Nucleus accumbens (tissue), 56 donors: ENCODE data around the gene MOSMO.
A peak's percentile ranks its signal among the peaks of the same experiment; 100 is the strongest.
"Not testable (repeated sequence)": the region's sequence is repeated elsewhere in the genome, so short reads cannot be mapped to it uniquely, and the experiment has no call there.

Experiments used
- DNase-seq, 56 donors: peaks; one replicate each; lab custom pipeline; 2025; lab: John Stamatoyannopoulos, UW

MOSMO gene

DNA sequence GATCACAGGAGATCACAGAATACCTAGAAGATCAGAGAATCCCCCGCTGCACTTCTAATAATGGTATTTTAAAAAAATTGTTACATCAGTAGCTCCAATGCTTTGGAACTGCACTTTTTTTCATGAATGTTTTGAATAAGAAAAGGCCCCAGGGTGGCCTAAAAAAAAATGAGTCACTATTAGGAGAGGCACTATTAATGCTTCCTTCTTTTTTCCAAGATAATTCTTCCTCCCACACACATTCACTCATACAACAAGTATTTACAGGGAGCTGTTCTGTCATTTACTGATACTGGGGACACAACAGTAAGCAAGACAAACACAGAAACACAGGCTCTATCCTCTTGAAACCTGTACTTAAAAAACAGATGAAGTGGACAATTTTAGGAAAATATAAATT lies 6.3 kb upstream of the MOSMO start:
- no peak for DNase-seq

DNA sequence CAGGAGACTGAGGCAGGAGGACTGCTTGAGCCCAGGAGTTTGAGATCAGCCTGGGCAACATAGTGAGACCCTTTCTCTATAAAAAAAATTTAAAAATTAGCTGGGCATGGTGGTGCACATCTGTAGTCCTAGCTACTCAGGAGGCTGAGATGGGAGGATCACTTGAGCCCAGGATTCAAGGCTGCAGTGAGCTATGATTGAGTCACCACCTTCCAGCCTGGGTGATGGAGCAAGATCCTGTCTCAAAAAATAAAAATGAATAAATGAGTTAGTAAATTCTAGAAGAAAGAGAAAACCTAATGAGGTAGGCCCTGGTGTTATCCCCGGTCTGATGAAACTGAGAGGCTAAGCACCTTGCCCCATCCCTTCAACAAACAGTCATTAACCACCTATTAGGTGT lies 5.9 kb upstream of the MOSMO start:
- DNase-seq: not testable (repeated sequence)

DNA sequence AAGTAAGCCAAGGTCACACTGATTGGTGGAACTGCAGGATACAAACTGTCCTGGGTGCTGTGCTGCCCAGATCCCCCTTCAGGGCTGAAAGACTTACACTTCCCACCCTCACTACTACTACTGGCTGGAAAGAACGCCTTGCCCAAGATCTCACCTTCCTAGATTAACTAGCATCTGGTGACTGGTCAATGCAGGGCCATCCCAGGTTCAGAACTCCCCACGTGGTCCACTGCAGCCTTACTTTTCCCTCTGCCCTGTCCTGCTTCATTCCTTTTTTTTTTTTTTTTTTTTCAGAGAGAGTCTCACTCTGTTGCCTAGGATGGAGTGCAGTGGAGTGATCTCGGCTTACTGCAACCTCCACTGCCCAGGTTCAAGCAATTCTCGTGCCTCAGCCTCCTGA lies 4.7 kb upstream of the MOSMO start:
- DNase-seq: no peak

DNA sequence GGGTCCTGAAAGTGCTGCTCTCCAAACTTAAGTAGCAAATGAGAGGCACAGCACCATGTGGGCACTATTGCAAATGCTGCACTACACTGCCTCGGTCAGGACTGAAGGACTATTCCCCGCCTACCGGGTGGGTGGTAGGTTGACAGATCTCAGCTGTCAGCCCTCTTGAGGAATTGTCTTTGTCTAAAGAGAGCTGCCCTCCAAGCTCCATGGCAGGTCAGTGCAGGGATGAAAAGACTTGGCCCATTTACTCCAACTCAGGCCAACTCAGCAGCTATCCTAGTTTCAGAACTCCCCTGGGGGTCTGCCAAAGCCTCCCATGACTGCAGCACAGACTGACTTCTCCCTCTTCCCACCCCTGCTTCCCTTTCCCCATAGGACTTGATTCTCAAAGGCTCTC lies 3.6 kb upstream of the MOSMO start:
- peak in 14 of 56 donors; percentile 4 to 39 (median 12) for DNase-seq

DNA sequence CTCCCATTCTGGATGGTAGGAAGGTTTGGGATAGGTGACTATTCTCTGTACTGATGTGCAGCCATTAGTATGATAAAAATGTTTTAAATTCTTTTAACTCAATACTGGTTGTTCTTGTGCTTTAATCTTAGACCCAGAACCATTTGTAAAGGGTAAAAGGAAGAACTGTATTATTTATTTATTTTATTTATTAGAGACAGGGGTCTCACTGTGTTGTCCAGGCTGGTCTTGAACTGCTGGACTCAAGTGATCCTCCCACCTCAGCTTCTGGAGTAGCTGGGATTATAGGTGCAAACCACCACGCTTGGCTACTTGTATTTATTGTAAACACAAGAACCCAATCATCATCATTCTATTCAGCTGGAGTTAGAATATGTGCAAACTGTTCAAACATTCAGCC lies 2.2 kb upstream of the MOSMO start:
- no peak for DNase-seq

DNA sequence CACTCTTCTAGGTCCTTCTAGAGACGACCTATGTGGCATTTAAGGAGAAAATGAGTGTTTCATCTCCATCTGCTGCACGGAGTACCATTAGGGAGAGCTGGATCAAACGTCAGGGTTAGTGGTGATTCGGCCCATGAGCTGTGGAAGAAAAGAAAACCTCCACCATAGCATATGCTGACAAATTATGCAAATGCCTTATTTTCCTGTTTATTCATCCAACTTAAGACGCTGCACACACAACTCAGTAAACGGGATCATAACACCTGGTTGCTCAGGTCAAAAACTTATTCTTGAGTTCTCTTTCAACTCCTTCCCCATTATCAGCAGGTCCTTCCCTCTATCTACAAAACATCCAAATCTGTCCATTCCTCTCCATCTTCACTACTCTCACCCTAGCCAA lies 1.3 kb upstream of the MOSMO start:
- no peak for DNase-seq

DNA sequence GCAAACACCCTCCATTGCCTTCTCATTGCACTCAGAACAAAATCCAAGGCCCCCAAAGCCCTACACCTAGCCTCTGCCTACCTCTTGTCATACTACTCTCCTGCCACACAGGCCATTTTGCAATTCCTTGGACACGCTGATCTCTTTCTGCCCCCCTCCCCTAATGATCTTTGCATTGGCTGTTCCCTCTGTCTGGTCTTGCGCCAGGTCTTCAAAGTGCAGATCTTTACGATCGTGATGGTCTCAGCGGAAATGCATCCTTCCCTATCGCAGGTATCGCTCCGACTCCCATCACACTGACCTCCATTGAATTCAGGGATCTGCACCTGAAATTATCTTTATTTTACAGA lies 777 bp upstream of the MOSMO start:
- peak in 3 of 56 donors; percentile 34 to 51 (median 45) for DNase-seq

DNA sequence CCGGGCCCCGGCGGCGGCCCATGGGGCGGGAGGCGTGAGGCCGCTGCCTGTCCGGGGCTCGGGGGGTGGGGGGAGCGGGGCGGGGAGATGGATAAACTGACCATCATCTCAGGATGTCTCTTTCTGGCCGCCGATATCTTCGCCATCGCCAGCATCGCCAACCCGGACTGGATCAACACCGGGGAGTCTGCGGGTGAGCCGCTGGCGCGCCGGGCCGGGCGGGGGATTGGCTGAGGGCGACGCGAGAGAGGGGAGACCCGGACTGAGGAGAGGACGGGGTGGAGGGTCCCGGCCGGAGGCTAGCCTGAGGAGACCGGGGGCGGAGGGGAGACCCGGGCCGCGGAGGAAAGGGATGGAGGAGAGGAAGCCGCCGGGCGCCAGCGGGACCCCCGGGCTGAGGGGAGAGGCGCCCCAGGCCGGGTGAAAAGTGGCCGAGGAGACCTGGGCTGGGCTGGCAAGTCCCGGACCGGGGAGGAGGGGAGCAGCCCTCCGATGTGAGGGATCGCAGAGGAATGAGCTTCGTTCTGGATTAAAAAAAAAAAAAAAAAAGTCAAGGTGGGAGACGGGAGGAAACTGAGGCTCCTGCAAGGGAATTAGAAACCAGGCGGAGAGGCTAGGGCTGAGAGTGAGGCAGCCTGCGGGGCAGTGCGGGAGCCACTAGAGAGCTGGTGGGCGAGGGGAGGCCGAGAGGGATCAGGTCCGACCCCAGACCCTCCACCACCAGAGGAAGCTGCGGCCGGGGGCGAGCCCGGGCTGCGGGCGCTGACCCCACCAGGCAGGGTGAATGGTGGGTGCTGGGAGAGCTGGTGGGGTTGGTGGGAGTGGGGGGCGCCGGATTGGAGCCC lies 526 bp downstream of the MOSMO start:
- DNase-seq: peak in 22 of 56 donors; percentile 9 to 68 (median 38)

DNA sequence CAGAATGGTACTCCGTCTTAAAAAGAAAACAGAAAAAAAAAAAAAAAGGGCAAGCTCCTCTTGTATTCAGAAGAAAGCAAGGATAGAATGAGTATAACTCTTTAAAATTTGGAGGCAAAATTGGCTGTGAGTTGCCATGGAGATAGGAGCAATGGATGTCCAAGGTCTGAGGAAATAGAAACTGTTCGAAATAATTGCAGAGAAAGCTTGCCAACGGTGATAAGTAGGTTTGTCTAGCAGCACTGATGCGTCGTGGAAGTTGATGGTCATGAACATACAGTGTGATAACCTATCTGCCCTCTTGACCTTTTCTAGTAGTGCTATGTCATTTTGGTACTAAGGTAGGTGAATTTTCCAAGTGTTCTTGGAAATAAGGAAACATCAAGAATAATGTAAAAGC lies 3.0 kb downstream of the MOSMO start:
- DNase-seq: no peak

DNA sequence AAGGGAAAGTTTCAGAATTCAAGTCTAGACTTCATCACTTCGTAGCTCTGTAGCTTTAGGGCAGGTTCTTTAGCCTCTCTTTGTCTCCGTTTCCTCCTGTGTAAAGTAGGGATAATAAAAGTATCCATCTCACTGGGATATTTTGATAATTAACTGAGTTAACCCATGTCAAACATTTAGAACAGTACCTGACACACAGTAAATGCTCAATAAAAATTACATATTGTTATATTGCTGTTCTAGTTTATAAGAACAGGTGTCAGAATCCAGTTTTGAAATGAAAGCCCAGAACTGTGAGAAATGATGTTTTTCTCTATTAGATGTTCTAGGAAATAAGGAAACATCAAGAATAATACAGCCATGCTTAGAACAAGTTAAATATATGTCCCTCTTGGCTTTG lies 4.3 kb downstream of the MOSMO start:
- no peak for DNase-seq

DNA sequence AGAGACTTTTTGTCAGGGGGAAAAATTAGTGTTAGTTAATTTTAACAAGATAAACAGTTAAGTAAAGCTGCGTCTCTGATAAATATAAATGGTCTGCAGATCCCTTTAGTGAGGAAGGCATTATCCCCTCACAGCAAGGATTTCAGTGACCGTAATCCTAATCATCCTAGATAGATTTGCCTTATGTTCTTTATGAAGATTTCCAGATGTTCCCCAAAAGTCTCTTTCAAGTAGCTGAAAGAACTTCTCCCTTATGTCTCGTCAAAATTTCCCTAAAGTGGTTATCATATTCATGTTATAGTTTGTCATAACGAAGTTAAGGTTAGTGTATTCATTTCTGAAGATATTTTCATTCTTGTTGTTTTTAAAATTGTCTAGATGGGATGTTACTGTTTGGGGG lies 5.6 kb downstream of the MOSMO start:
- no peak for DNase-seq

DNA sequence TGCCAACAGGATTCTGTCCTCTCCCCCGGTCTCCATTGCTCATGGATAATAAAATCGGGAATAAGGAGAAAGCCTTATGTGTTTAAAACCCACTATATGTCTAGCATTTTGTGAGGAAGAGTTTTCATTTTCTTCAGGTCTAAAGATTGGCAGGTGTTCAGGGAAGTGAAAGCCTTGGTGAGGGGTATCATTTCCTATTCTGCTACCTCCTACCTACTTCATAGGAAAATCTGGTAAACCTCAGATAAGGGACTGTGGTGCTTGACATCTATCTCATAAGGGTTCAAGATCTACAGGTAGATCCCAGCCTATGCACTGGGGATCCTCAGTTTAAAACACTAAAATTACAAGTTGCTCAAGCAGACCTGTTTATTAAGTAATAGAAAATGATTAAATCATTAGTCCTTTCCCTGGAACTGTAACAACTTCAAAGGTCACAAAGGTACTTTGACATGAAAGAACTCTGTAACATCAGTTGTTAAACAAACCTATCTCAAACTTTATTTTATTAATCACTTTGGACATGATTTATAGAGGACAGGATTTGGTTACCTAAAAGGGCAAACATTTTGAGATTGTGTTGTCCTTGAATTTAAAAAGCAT lies 6.5 kb downstream of the MOSMO start:
- DNase-seq: no peak

DNA sequence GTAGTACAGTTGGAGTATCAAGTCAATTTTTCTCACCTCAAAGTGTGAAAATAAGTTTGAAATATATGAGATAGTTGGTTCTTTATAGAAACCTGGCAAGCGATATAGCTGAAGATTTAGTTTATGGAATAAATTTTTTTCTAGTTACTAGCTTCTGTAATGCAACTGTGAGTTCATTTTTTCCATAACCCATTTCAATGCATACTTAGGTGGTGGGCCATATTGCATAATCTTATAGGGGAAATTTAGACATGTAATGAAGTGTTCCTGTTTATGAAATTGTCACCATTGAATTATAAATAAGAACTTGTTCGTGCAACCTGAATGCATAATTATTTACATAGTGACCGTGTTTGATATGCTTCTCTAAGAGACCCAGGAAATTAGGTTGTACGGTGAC lies 9.0 kb downstream of the MOSMO start:
- no peak for DNase-seq

DNA sequence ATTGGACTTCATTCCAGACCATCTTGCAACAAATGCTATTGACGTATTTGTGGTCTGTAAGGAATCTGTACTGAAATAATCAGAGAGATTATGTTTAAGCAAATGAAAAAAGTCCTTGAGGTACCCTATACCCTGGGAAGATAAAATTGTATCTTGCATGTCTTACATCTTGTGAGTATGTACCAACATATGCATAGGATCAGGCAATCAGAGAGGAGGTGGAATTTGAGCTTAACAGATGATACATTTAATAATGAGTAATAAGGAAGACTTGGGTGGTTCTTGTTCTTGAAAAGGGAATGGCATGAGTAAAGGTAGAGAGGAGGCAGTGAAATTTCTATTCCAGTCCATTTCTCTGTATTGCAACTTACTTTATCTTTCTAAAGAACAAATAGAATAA lies 10.6 kb downstream of the MOSMO start:
- no peak for DNase-seq

DNA sequence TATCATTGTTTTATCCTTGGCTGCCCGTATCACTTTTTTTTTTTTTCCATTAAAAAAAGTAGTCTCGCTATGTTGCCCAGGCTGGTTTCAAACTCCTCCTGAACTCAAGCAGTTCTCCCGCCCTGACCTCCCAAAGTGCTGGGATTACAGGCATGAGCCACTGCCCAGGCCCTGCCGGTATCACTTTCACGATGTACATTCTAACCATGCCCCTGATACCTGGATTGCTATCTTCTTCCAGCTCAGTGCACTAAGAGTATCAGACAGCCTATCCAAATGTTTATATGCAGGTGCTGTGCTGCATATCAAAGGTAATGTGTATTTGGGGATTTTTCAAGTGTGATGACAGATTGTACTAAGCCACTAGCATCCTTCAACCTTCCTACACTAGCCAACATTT lies 14.2 kb downstream of the MOSMO start:
- DNase-seq: no peak

DNA sequence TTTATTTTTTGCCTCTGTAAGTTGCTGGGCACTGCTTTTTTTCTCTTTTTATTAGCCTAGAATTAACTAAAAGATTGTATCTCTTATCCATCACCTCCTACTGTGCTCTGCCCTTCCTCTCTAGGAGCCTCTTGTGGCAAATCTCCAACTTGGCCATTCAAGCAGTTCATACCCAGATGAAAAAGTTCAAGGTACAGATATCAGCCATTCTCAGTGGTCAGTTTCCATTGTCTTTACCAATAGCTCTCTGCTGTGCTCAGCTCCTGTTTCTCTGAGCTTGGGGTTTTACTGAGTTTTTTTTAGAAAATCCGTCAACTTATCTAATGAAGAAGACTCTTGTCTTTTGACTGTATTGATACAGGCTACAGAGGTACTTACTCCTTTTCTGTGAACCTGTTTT lies 15.6 kb downstream of the MOSMO start:
- no peak for DNase-seq

DNA sequence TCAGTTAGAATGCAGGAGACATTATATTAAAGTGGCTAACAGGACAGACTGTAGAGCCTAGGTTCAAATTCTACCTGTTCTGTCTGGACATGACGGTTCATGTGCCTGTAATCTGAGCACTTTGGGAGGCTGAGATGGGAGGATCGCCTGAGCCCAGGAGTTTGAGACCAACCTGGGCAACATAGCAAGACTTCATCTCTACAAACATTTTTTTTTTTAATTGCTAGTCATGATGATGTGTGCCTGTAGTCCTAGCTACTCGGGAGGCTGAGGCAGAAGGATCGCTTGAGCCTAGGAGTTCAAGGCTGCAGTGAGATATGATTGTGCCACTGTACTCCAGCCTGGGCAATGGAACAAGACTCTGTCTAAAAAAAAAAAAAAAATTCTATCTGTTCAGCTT lies 16.9 kb downstream of the MOSMO start:
- DNase-seq: not testable (repeated sequence)

DNA sequence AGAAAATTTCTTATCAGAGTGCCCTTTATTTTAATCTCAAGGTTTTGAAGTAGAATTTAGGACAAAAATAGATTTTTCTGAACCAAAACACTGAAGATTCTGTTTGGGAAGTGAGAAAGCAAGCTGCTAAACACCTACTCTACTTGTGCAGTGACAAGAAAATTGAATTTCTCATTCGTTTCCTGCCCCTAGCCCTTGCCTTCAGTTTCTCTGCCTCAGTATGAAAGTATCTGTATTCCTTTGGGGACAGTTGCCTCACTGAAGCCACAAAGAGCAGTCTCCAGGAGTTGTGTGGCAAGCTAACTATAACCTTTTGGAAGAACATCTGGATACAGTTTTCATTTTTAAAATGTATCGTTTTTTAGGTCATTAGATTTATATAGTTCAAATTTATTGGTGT lies 19.7 kb downstream of the MOSMO start:
- DNase-seq: no peak

DNA sequence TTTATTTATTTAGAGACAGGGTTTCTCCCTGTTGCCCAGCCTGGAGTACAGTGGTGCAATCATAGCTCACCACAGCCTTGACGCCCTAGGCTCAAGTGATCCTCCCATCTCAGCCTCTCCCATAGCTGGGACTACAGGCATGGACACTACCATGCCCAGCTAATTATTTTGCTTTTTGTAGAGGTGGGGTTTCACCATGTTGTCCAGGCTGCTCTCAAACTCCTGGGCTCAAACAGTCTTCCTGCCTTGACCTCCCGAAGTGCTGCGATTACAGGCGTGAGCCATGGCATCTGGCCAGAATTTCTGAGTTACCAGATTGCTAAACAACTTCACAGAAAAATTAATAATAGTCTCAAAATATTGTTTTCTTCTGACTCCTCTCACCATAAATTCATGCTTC lies 21.7 kb downstream of the MOSMO start:
- DNase-seq: no peak

DNA sequence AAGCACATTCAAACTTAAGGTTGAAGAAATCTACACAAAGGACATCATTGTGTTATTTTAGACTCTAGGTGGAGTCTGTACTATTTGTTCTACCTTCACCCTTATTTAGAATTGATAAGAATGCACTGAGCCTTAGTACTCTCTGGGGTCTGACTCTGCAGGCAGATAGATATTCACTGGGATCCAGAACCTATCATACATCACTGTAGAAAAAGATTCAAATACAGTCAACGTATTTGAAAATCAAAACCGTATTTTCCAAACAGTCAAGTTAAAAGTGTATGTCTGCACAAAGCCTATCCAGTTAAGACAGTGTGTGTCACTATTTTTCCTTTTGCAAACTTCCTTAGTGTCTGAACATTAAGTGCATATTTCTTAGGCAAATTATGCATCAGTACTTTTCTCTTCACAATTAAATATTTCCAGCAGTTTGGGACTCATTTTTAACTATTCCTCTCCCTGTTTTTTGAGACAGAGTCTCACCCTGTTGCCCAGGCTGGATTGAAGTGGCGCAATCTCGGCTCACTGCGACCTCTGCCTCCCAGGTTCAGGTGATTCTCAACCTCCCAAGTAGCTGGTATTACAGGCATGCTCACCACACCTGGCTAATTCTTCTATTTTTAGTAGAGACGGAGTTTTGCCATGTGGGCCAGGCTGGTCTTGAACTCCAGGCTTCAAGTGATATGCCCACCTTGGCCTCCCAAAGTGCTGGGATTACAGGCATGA lies 22.3 kb downstream of the MOSMO start:
- DNase-seq: no peak

DNA sequence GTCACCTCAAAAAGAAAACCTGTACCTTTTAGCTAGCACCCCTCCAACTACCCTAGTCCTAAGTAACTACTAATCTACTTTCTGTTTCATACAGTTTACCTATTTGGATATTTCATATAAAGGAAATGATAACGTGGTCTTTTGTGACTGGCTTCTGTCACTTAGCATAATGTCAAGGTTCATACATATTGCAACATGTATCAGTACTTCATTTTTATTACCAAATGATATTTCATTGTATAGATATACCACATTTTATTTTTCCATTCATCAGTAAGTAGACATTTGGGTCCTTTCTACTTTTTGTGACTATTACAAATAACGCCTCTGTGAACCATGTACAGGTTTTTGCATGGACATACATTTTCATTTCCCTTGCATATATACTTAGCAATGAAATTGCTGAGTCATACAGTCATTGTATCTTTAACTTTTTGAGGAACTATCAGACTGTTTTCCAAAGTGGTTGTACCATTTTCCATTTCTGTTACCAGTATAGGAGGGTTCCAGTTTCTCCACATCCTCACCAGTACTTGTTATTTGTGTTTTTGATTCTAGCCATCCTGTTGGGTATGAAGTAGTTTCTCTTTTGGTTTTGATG lies 23.7 kb downstream of the MOSMO start:
- DNase-seq: no peak
